Ectodermal cell (in vitro differentiated cells): ENCODE measurements around the gene SEMA4F.

ENCODE experiments used
- H3K27ac ChIP-seq: 2 replicates; pipeline ENCODE4 v1.7.0; 2013; ENCODE audit warnings: mild to moderate bottlenecking, low read depth, low read length; ENCODE audit not compliant: insufficient read depth, poor library complexity, severe bottlenecking
- H3K27me3 ChIP-seq: 2 replicates; pipeline ENCODE4 v1.7.0; 2013; ENCODE audit warnings: mild to moderate bottlenecking, low read length; ENCODE audit not compliant: insufficient read depth, control insufficient read depth, poor library complexity, severe bottlenecking
- H3K36me3 ChIP-seq: one replicate; pipeline ENCODE4 v1.7.0; 2013; ENCODE audit warnings: low read length; ENCODE audit not compliant: control insufficient read depth, insufficient read depth
- H3K4me1 ChIP-seq: one replicate; pipeline ENCODE4 v1.7.0; 2013; ENCODE audit warnings: low read length; ENCODE audit not compliant: control insufficient read depth, insufficient read depth
- H3K4me3 ChIP-seq: 2 replicates; pipeline ENCODE4 v1.7.0; 2013; ENCODE audit warnings: low read depth, low read length, control low read depth; ENCODE audit not compliant: insufficient read depth
- H3K9me3 ChIP-seq: 2 replicates; pipeline ENCODE4 v1.7.0; 2013; ENCODE audit warnings: mild to moderate bottlenecking, low read length, moderate library complexity; ENCODE audit not compliant: control insufficient read depth
- WGBS, 2 experiments: methylation state at CpG; one replicate each; pipeline ENCODE4 v1.1.7; 2013; ENCODE audit warnings: missing lambda C conversion rate in 2 of 2; 5-methylcytosine and 5-hydroxymethylcytosine counted together

SEMA4F gene

GRCh38 chr2:74703373-74703772 lies 49.3 kb downstream of the SEMA4F start:
- Histone ChIP-seq H3K27ac (no peak overlapping the region), H3K4me3 (no peak overlapping the region), H3K27me3 (no peaks in the 10 kb centered on the region), H3K9me3 (no peaks in the 10 kb centered on the region), H3K36me3 (no peaks in the 10 kb centered on the region), H3K4me1 (no peaks in the 10 kb centered on the region)
- 89 to 92% methylated on average over 6 of the region's 6 CpGs for WGBS, 2 experiments

- H3K4me3 ChIP-seq: no peak overlapping the region
- H3K27me3 ChIP-seq: no peaks in the 10 kb centered on the region
- WGBS, 2 experiments: 92 to 97% methylated on average over 2 of the region's 2 CpGs
- no peak overlapping the region for H3K27ac ChIP-seq
- no peaks in the 10 kb centered on the region for H3K4me1 ChIP-seq
- no peaks in the 10 kb centered on the region for H3K36me3 ChIP-seq
- H3K9me3 ChIP-seq: no peaks in the 10 kb centered on the region
Observed at GRCh38 chr2:74704216-74704615, 50.2 kb downstream of the SEMA4F start.

- H3K4me3 ChIP-seq: no peak overlapping the region
- H3K27me3 ChIP-seq: no peaks in the 10 kb centered on the region
- H3K9me3 ChIP-seq: no peaks in the 10 kb centered on the region
- H3K36me3 ChIP-seq: no peaks in the 10 kb centered on the region
- no peaks in the 10 kb centered on the region for H3K4me1 ChIP-seq
- no peak overlapping the region for H3K27ac ChIP-seq
Observed at GRCh38 chr2:74706741-74707140, 52.7 kb downstream of the SEMA4F start.

- no peak overlapping the region for H3K4me3 ChIP-seq
Observed at GRCh38 chr2:74707837-74708236, 53.8 kb downstream of the SEMA4F start.

GRCh38 chr2:74708296-74708695 lies 54.2 kb downstream of the SEMA4F start:
- Histone ChIP-seq H3K9me3 (no peaks in the 10 kb centered on the region), H3K27me3 (no peaks in the 10 kb centered on the region), H3K27ac (no peak overlapping the region), H3K4me1 (no peaks in the 10 kb centered on the region), H3K36me3 (no peaks in the 10 kb centered on the region), H3K4me3 (no peak overlapping the region)

More at GRCh38 chr2:74707837-74708236, 53.8 kb downstream of the SEMA4F start:
- 94 to 95% methylated on average over 3 of the region's 3 CpGs for WGBS, 2 experiments
- Histone ChIP-seq H3K27ac (no peak overlapping the region), H3K4me1 (no peaks in the 10 kb centered on the region), H3K27me3 (no peaks in the 10 kb centered on the region), H3K9me3 (no peaks in the 10 kb centered on the region), H3K36me3 (no peaks in the 10 kb centered on the region)

- 80 to 92% methylated on average over 3 to 4 of the region's 4 CpGs for WGBS, 2 experiments
- Histone ChIP-seq H3K27me3 (no peaks in the 10 kb centered on the region), H3K36me3 (no peaks in the 10 kb centered on the region), H3K4me1 (no peaks in the 10 kb centered on the region), H3K9me3 (no peaks in the 10 kb centered on the region), H3K27ac (no peak overlapping the region), H3K4me3 (no peak overlapping the region)
Observed at GRCh38 chr2:74708883-74709282, 54.8 kb downstream of the SEMA4F start.

GRCh38 chr2:74712223-74713053 lies 58.4 kb downstream of the SEMA4F start:
- WGBS, 2 experiments: 92 to 93% methylated on average over 9 of the region's 9 CpGs

GRCh38 chr2:74714691-74715080 lies 60.6 kb downstream of the SEMA4F start:
- Histone ChIP-seq H3K9me3 (no peaks in the 10 kb centered on the region), H3K27me3 (peaks cover 30% of the 10 kb centered on the region), H3K36me3 (no peaks in the 10 kb centered on the region), H3K27ac (no peak overlapping the region), H3K4me1 (no peaks in the 10 kb centered on the region), H3K4me3 (no peak overlapping the region)
- 70 to 74% methylated on average over 8 of the region's 8 CpGs for WGBS, 2 experiments

More at GRCh38 chr2:74712223-74713053, 58.4 kb downstream of the SEMA4F start:
- peaks cover 23% of the 10 kb centered on the region for H3K27me3 ChIP-seq
- no peaks in the 10 kb centered on the region for H3K9me3 ChIP-seq
- no peak overlapping the region for H3K27ac ChIP-seq
- H3K4me3 ChIP-seq: no peak overlapping the region
- H3K36me3 ChIP-seq: no peaks in the 10 kb centered on the region
- no peaks in the 10 kb centered on the region for H3K4me1 ChIP-seq

- no peaks in the 10 kb centered on the region for H3K4me1 ChIP-seq
- no peaks in the 10 kb centered on the region for H3K36me3 ChIP-seq
- no peak overlapping the region for H3K27ac ChIP-seq
- WGBS, 2 experiments: 2% methylated on average over 56 of the region's 56 CpGs
- peak overlapping the region; percentile 54 for H3K4me3 ChIP-seq
- H3K9me3 ChIP-seq: no peaks in the 10 kb centered on the region
- H3K27me3 ChIP-seq: peaks cover 30% of the 10 kb centered on the region
Observed at GRCh38 chr2:74715081-74715791, 61.2 kb downstream of the SEMA4F start.

- H3K27me3 ChIP-seq: peaks cover 30% of the 10 kb centered on the region
- H3K36me3 ChIP-seq: no peaks in the 10 kb centered on the region
- no peaks in the 10 kb centered on the region for H3K9me3 ChIP-seq
- no peaks in the 10 kb centered on the region for H3K4me1 ChIP-seq
- WGBS, 2 experiments: 67 to 72% methylated on average over 6 of the region's 6 CpGs
- H3K27ac ChIP-seq: no peak overlapping the region
- H3K4me3 ChIP-seq: peak overlapping the region; percentile 54
Observed at GRCh38 chr2:74715880-74716279, 61.8 kb downstream of the SEMA4F start.
